ENCODE results near the gene CPZ. TPM values are rescaled to one million over a fixed set of nuclear protein-coding genes. Genes with fewer than 3 reads are reported as not detected.

The CPZ gene
- total RNA-seq, 4 donors from 2014 or later = 1.2 to 2.0 (median 1.5) TPM; not detected in 1

DNA sequence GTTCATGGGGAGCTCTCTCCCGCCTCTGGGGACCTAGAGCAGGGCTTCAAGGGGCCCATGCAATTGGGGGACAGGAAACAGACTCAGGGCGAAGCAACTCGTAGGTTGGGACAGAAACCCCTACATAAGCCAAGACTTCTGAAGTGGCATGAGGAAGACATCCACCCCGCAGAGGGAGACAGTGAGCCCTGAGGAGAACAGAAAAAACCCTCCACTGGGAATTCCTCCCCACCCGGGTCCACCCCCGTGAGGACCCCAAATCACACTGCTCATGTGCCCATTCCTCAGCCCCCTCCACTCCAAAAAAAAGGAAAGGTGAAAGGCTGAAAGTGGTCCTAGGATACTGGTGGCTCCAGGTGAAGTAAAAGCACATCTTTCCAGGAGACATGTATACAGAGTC is 74.0 kb downstream of the CPZ start:
- Histone ChIP-seq H3K27ac (no peak overlapping the region), H3K36me3 (no peaks in the 10 kb centered on the region), H3K27me3 (no peaks in the 10 kb centered on the region), H3K4me1 (no peaks in the 10 kb centered on the region), H3K4me3 (no peak overlapping the region), H3K9me3 (no peaks in the 10 kb centered on the region)
- DNase-seq = no peak
- TF ChIP-seq, protein P1, sequence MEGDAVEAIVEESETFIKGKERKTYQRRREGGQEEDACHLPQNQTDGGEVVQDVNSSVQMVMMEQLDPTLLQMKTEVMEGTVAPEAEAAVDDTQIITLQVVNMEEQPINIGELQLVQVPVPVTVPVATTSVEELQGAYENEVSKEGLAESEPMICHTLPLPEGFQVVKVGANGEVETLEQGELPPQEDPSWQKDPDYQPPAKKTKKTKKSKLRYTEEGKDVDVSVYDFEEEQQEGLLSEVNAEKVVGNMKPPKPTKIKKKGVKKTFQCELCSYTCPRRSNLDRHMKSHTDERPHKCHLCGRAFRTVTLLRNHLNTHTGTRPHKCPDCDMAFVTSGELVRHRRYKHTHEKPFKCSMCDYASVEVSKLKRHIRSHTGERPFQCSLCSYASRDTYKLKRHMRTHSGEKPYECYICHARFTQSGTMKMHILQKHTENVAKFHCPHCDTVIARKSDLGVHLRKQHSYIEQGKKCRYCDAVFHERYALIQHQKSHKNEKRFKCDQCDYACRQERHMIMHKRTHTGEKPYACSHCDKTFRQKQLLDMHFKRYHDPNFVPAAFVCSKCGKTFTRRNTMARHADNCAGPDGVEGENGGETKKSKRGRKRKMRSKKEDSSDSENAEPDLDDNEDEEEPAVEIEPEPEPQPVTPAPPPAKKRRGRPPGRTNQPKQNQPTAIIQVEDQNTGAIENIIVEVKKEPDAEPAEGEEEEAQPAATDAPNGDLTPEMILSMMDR (IDR thresholded peaks at IDR 0.05) = no peak
- TF ChIP-seq POLR2A (IDR thresholded peaks at IDR 0.05) = no peak

Other genes starting within 250 kb of the CPZ start
- 10 to 100 TPM; 17.2 to 95.7 (median 43.7) TPM for gene ACOX3, start 152.0 kb upstream of the CPZ start, total RNA-seq
- gene TRMT44, start 152.0 kb upstream of the CPZ start, total RNA-seq = 10 to 100 TPM; 16.8 to 31.6 (median 28.1) TPM
- gene GPR78, start 12.4 kb upstream of the CPZ start, total RNA-seq = not detected

Data from Peyer's patch (tissue), 4 donors.